Fibroblast of pulmonary artery (primary cell): Measurements from ENCODE around the gene BCKDHB.

Experiments
- DNase-seq: peaks from one replicate; pipeline ENCODE4 v3.0.0-alpha.2; 2010; ENCODE audit warnings: low read depth
- H3K4me3 ChIP-seq: replicated peaks from 2 replicates; pipeline ENCODE4 v1.5.1; 2011; ENCODE audit warnings: low read depth, mild to moderate bottlenecking, control low read depth, low read length, moderate library complexity
- TF ChIP-seq, protein P1 (sequence below): IDR thresholded peaks from 2 replicates; pipeline ENCODE4 v1.5.1; 2011; ENCODE audit warnings: mild to moderate bottlenecking, control low read depth, low read length, inconsistent platforms; ENCODE audit errors: missing control alignments

Gene BCKDHB

DNA sequence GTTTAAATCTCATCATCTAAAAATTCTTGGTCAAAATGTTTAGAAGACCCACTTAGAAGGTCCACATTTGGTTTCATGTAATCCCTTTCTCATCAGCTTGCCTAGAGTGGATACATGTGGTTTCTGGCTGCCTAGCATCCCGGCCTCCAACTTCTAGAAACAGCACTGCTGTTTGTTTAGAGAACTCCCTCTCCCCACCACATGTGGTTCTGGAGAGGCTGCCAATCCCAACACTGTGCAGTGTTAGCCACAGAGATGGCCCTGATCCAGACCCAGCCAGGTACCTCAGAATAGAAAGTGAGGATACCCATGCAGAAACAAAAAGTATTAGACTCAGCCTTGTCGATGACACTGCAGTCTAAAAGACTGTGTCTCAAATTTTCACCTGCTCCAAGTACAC lies 241.8 kb downstream of the BCKDHB start:
- no peak overlapping the region for H3K4me3 ChIP-seq
- no peak for DNase-seq
- TF ChIP-seq, protein P1, sequence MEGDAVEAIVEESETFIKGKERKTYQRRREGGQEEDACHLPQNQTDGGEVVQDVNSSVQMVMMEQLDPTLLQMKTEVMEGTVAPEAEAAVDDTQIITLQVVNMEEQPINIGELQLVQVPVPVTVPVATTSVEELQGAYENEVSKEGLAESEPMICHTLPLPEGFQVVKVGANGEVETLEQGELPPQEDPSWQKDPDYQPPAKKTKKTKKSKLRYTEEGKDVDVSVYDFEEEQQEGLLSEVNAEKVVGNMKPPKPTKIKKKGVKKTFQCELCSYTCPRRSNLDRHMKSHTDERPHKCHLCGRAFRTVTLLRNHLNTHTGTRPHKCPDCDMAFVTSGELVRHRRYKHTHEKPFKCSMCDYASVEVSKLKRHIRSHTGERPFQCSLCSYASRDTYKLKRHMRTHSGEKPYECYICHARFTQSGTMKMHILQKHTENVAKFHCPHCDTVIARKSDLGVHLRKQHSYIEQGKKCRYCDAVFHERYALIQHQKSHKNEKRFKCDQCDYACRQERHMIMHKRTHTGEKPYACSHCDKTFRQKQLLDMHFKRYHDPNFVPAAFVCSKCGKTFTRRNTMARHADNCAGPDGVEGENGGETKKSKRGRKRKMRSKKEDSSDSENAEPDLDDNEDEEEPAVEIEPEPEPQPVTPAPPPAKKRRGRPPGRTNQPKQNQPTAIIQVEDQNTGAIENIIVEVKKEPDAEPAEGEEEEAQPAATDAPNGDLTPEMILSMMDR = no peak

GRCh38 chr6:80356000-80356399 lies 249.5 kb downstream of the BCKDHB start:
- no peak for DNase-seq
- TF ChIP-seq, protein P1 = no peak

DNA sequence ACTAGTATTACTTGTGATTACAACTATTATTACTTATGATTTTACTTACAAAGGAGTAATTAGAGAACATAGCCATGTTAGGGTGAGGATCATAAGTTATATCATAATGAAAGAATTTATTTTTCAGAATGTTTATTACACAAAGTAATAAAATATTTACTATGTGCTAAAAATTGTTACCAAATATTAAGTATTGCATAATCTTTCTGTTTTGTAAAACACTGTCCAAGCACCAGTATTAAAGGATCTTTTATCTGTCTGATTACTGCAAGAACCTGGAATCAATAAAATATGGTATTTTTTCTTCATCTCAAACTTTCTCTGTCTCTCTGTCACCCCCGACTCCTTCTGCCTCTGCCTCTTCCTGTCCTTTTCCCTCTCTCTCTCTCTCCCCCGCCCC lies 250.1 kb downstream of the BCKDHB start:
- H3K4me3 ChIP-seq = no peak overlapping the region
- TF ChIP-seq, protein P1 = no peak
- no peak for DNase-seq

More at GRCh38 chr6:80356000-80356399, 249.5 kb downstream of the BCKDHB start:
- H3K4me3 ChIP-seq = no peak overlapping the region

- no peak for DNase-seq
- TF ChIP-seq, protein P1 = no peak
- H3K4me3 ChIP-seq = no peak overlapping the region
These were observed 250.6 kb downstream of the BCKDHB start for GRCh38 chr6:80357081-80357480.

GRCh38 chr6:80357674-80358073 lies 251.2 kb downstream of the BCKDHB start:
- H3K4me3 ChIP-seq = no peak overlapping the region
- TF ChIP-seq, protein P1 = no peak
- no peak for DNase-seq

GRCh38 chr6:80363501-80364122 lies 257.1 kb downstream of the BCKDHB start:
- TF ChIP-seq, protein P1 = no peak
- H3K4me3 ChIP-seq = no peak overlapping the region
- peak; percentile 39 for DNase-seq

GRCh38 chr6:80364149-80364548 lies 257.7 kb downstream of the BCKDHB start:
- TF ChIP-seq, protein P1 = no peak
- no peak for DNase-seq
- no peak overlapping the region for H3K4me3 ChIP-seq
